ENCODE measurements around the gene ADAMTS6. TPM values are rescaled to one million over a fixed set of nuclear protein-coding genes. Genes with fewer than 3 reads are reported as not detected.
"Not testable (repeated sequence)": the region's sequence is repeated elsewhere in the genome, so short reads cannot be mapped to it uniquely, and the experiment has no call there.

ADAMTS6 gene
- total RNA-seq, 1 experiment from 2014 or later, result 1.5 TPM

DNA sequence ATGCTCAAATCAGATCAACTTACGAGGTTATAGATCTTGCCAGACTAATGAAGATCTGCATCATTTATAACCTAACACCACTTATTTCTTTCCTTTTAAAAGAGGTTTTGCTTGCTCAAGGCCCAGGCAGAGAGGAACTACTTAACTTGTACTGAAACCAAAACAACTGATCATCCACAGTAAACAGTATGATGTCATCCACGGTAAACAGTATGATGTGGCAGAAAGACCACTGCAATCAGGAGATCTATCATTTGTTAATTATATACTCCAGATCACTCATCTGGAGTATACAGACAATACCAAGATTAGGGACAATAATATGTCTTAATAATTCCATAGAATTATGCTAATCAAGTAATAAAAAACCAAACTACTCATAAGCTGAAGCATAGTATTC lies 116.8 kb downstream of the ADAMTS6 start:
- H3K36me3 ChIP-seq (replicated peaks; ENCODE audit: control insufficient read depth, insufficient read depth, low read length), result no peaks in the 10 kb centered on the region
- DNase-seq, result no peak
- H3K4me3 ChIP-seq (ENCODE audit: insufficient read depth, low read depth, low read length), result no peak overlapping the region
- H3K27me3 ChIP-seq (ENCODE audit: control insufficient read depth, insufficient read depth, low read length), result no peaks in the 10 kb centered on the region

DNA sequence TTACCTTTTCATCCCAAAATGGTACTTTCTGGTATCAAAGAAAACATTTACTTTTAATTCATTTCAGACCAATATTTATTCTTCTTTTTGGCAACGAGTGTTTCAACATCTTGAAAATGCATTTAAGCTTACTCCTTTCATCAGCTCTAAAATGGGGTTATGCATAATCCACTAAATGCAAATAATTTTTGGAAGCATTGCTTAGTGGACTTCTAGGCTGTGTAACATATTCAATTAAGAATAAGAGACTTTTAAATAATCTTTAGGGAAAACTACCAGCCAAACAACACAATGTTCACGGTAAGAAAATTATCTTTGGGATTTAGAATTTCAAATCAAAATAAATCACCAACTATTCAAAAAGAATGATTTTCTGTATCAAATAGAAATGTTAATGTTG lies 118.2 kb downstream of the ADAMTS6 start:
- Histone ChIP-seq H3K27me3 (ENCODE audit: control insufficient read depth, insufficient read depth, low read length) (no peaks in the 10 kb centered on the region), H3K4me3 (ENCODE audit: insufficient read depth, low read depth, low read length) (no peak overlapping the region), H3K36me3 (replicated peaks; ENCODE audit: control insufficient read depth, insufficient read depth, low read length) (no peaks in the 10 kb centered on the region)
- DNase-seq, result no peak

DNA sequence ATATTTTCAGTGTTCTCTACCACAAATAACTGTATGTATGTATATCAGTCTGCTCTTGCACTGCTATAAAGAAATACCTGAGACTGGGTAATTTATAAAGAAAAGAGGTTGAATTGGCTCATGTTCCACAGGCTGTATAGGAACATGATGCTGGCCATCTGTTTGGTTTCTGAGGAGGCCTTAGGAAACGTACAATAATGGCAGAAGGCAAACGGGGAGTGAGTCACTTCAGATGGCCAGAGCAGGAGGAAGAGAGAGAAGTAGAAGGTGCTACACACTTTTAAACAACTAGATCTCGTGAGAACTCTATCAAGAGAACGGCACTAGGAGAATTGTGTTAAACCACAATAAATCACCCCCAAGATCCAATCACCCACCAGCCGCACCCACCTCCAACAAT lies 121.7 kb downstream of the ADAMTS6 start:
- no peaks in the 10 kb centered on the region for H3K36me3 ChIP-seq (replicated peaks; ENCODE audit: control insufficient read depth, insufficient read depth, low read length)

GRCh38 chr5:65359569-65359968 lies 122.2 kb downstream of the ADAMTS6 start:
- no peak for DNase-seq

More for the DNA sequence above, 121.7 kb downstream of the ADAMTS6 start:
- no peak for DNase-seq
- Histone ChIP-seq H3K4me3 (ENCODE audit: insufficient read depth, low read depth, low read length) (no peak overlapping the region), H3K27me3 (ENCODE audit: control insufficient read depth, insufficient read depth, low read length) (no peaks in the 10 kb centered on the region)

DNA sequence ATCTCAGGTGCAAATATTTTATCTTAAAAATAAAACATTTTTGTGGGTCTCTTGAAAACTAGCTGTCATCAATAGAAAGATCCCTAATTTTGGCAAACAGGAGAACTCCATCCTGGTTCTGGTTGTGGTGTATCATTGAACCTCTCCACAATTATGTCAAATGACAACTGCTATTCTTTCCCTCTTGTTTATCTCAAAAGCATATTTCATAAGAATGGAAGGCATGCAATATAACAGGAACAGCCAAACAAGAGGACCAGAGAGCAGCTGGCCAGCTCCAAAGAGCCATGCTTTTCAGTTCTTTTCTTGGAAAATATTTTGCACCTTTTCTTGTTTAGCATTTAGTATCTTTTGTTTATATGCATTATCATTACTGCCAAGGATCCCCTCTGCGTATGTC lies 125.4 kb downstream of the ADAMTS6 start:
- DNase-seq, result no peak
- no peak overlapping the region for H3K4me3 ChIP-seq (ENCODE audit: insufficient read depth, low read depth, low read length)
- no peaks in the 10 kb centered on the region for H3K36me3 ChIP-seq (replicated peaks; ENCODE audit: control insufficient read depth, insufficient read depth, low read length)
- H3K27me3 ChIP-seq (ENCODE audit: control insufficient read depth, insufficient read depth, low read length), result no peaks in the 10 kb centered on the region

More at GRCh38 chr5:65359569-65359968, 122.2 kb downstream of the ADAMTS6 start:
- Histone ChIP-seq H3K36me3 (replicated peaks; ENCODE audit: control insufficient read depth, insufficient read depth, low read length) (no peaks in the 10 kb centered on the region), H3K4me3 (ENCODE audit: insufficient read depth, low read depth, low read length) (no peak overlapping the region), H3K27me3 (ENCODE audit: control insufficient read depth, insufficient read depth, low read length) (no peaks in the 10 kb centered on the region)

DNA sequence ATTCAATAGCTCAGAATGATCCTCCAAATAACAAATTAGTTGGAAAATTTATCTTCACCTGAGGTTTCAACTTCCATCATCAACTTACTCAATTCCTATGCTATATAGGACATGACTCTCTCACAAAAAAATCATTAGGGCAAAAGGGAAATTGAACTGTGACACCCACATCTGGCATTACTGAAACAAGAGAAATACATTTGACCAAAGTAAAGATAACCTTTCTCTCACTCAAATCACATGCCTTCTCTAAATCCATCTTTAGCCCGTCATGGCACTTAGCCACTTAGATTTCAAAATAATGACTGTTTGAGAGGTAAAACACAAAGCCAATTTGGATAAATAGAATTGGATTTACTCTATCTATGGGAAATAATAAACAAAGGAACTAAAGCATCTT lies 126.4 kb downstream of the ADAMTS6 start:
- H3K4me3 ChIP-seq (ENCODE audit: insufficient read depth, low read depth, low read length), result no peak overlapping the region
- H3K36me3 ChIP-seq (replicated peaks; ENCODE audit: control insufficient read depth, insufficient read depth, low read length), result no peaks in the 10 kb centered on the region
- H3K27me3 ChIP-seq (ENCODE audit: control insufficient read depth, insufficient read depth, low read length), result no peaks in the 10 kb centered on the region

GRCh38 chr5:65341835-65342234 lies 139.9 kb downstream of the ADAMTS6 start:
- no peaks in the 10 kb centered on the region for H3K27me3 ChIP-seq (ENCODE audit: control insufficient read depth, insufficient read depth, low read length)
- DNase-seq, result no peak
- no peaks in the 10 kb centered on the region for H3K36me3 ChIP-seq (replicated peaks; ENCODE audit: control insufficient read depth, insufficient read depth, low read length)
- no peak overlapping the region for H3K4me3 ChIP-seq (ENCODE audit: insufficient read depth, low read depth, low read length)

More for the DNA sequence above, 126.4 kb downstream of the ADAMTS6 start:
- DNase-seq, result no peak

- no peak for DNase-seq
- H3K36me3 ChIP-seq (replicated peaks; ENCODE audit: control insufficient read depth, insufficient read depth, low read length), result no peaks in the 10 kb centered on the region
- H3K27me3 ChIP-seq (ENCODE audit: control insufficient read depth, insufficient read depth, low read length), result no peaks in the 10 kb centered on the region
- H3K4me3 ChIP-seq (ENCODE audit: insufficient read depth, low read depth, low read length), result no peak overlapping the region
Observed at GRCh38 chr5:65338606-65339151, 143.0 kb downstream of the ADAMTS6 start.

GRCh38 chr5:65334077-65334476 lies 147.6 kb downstream of the ADAMTS6 start:
- H3K4me3 ChIP-seq (ENCODE audit: insufficient read depth, low read depth, low read length), result no peak overlapping the region
- DNase-seq, result peak; percentile 4
- no peaks in the 10 kb centered on the region for H3K36me3 ChIP-seq (replicated peaks; ENCODE audit: control insufficient read depth, insufficient read depth, low read length)
- H3K27me3 ChIP-seq (ENCODE audit: control insufficient read depth, insufficient read depth, low read length), result no peaks in the 10 kb centered on the region

- DNase-seq, result no peak
- no peaks in the 10 kb centered on the region for H3K27me3 ChIP-seq (ENCODE audit: control insufficient read depth, insufficient read depth, low read length)
- H3K4me3 ChIP-seq (ENCODE audit: insufficient read depth, low read depth, low read length), result no peak overlapping the region
- H3K36me3 ChIP-seq (replicated peaks; ENCODE audit: control insufficient read depth, insufficient read depth, low read length), result no peaks in the 10 kb centered on the region
Observed at GRCh38 chr5:65332591-65332990, 149.1 kb downstream of the ADAMTS6 start.

- H3K27me3 ChIP-seq (ENCODE audit: control insufficient read depth, insufficient read depth, low read length), result no peaks in the 10 kb centered on the region
- DNase-seq, result no peak
- no peak overlapping the region for H3K4me3 ChIP-seq (ENCODE audit: insufficient read depth, low read depth, low read length)
- no peaks in the 10 kb centered on the region for H3K36me3 ChIP-seq (replicated peaks; ENCODE audit: control insufficient read depth, insufficient read depth, low read length)
Observed at GRCh38 chr5:65329266-65329665, 152.5 kb downstream of the ADAMTS6 start.

DNA sequence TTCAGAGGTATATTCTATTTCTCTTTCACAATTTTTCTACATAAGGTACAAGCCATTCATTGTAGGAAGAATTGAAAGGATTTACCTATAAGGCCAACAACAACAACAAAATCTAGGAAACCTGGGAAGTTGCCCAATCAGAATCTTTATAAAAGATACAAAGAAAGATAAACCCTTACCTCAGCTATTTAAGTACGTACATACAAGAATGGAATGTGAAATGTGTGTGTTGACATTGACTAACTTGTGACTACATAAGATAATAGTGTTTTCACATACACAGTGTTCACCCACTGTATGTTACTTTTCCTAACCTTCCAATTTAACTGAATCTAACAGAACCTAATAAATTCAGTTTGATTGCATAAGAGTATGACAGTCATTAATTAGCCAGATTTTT lies 154.1 kb downstream of the ADAMTS6 start:
- no peaks in the 10 kb centered on the region for H3K36me3 ChIP-seq (replicated peaks; ENCODE audit: control insufficient read depth, insufficient read depth, low read length)
- no peak for DNase-seq
- H3K4me3 ChIP-seq (ENCODE audit: insufficient read depth, low read depth, low read length), result no peak overlapping the region
- H3K27me3 ChIP-seq (ENCODE audit: control insufficient read depth, insufficient read depth, low read length), result no peaks in the 10 kb centered on the region

- no peak overlapping the region for H3K4me3 ChIP-seq (ENCODE audit: insufficient read depth, low read depth, low read length)
- no peak for DNase-seq
- no peaks in the 10 kb centered on the region for H3K36me3 ChIP-seq (replicated peaks; ENCODE audit: control insufficient read depth, insufficient read depth, low read length)
- H3K27me3 ChIP-seq (ENCODE audit: control insufficient read depth, insufficient read depth, low read length), result no peaks in the 10 kb centered on the region
Observed at GRCh38 chr5:65326922-65327321, 154.8 kb downstream of the ADAMTS6 start.

- Histone ChIP-seq H3K36me3 (replicated peaks; ENCODE audit: control insufficient read depth, insufficient read depth, low read length) (no peaks in the 10 kb centered on the region), H3K27me3 (ENCODE audit: control insufficient read depth, insufficient read depth, low read length) (no peaks in the 10 kb centered on the region), H3K4me3 (ENCODE audit: insufficient read depth, low read depth, low read length) (no peak overlapping the region)
- no peak for DNase-seq
Observed at GRCh38 chr5:65324226-65324625, 157.5 kb downstream of the ADAMTS6 start.

- not testable (repeated sequence) for H3K27me3 ChIP-seq (ENCODE audit: control insufficient read depth, insufficient read depth, low read length); DNase-seq; H3K36me3 ChIP-seq (replicated peaks; ENCODE audit: control insufficient read depth, insufficient read depth, low read length); H3K4me3 ChIP-seq (ENCODE audit: insufficient read depth, low read depth, low read length)
Observed at GRCh38 chr5:65320704-65321103, 161.0 kb downstream of the ADAMTS6 start.

- Histone ChIP-seq H3K27me3 (ENCODE audit: control insufficient read depth, insufficient read depth, low read length) (no peaks in the 10 kb centered on the region), H3K4me3 (ENCODE audit: insufficient read depth, low read depth, low read length) (no peak overlapping the region), H3K36me3 (replicated peaks; ENCODE audit: control insufficient read depth, insufficient read depth, low read length) (no peaks in the 10 kb centered on the region)
- no peak for DNase-seq
Observed at GRCh38 chr5:65320250-65320649, 161.5 kb downstream of the ADAMTS6 start.
